ENCODE data around the gene ZDHHC14.

GRCh38 chr6:157638779-157639178 lies 257.8 kb downstream of the ZDHHC14 start:
- no peak for TF ChIP-seq CEBPB (IDR thresholded peaks at IDR 0.05)
- no peak for TF ChIP-seq TCF12 (IDR thresholded peaks at IDR 0.05; ENCODE audit: low read depth)
- TF ChIP-seq, protein P1, sequence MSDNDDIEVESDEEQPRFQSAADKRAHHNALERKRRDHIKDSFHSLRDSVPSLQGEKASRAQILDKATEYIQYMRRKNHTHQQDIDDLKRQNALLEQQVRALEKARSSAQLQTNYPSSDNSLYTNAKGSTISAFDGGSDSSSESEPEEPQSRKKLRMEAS (IDR thresholded peaks at IDR 0.05): no peak
- no peak for TF ChIP-seq REST (IDR thresholded peaks at IDR 0.05; ENCODE audit: low read depth)
